ENCODE measurements around the gene ARAP3. TPM values are rescaled to one million over a fixed set of nuclear protein-coding genes. Genes with fewer than 3 reads are reported as not detected.

ARAP3 gene
- total RNA-seq, 1 experiment from 2014 or later = 27.6 TPM

- Histone ChIP-seq H3K9ac (ENCODE audit: extremely low read depth, insufficient read length, low read length) (no peak overlapping the region), H2BK20ac (ENCODE audit: low read depth, low read length, poor library complexity, severe bottlenecking) (no peak overlapping the region), H4K20me1 (ENCODE audit: control insufficient read depth, insufficient read depth, insufficient read length) (no peaks in the 10 kb centered on the region), H3K56ac (ENCODE audit: insufficient read length, low read depth, low read length) (no peak overlapping the region), H2AFZ (ENCODE audit: low read length) (no peak overlapping the region), H3K27me3 (ENCODE audit: insufficient read depth, low read length) (no peaks in the 10 kb centered on the region), H2BK5ac (ENCODE audit: insufficient read length, low read length) (no peak overlapping the region), H3K23me2 (ENCODE audit: insufficient read length, low read depth, low read length, poor library complexity, severe bottlenecking) (peaks cover 14% of the 10 kb centered on the region), H3K23ac (ENCODE audit: insufficient read length, low read depth, low read length) (no peak overlapping the region), H3K18ac (ENCODE audit: insufficient read length, low read depth, low read length) (no peak overlapping the region), H2AK5ac (ENCODE audit: insufficient read length, low read length) (no peak overlapping the region), H3K9me3 (ENCODE audit: control insufficient read depth, low read depth, low read length) (no peaks in the 10 kb centered on the region), H4K8ac (replicated peaks; ENCODE audit: insufficient read length, low read depth, low read length) (no peak overlapping the region), H4K91ac (ENCODE audit: insufficient read length, low read depth, low read length) (no peak overlapping the region), H3K14ac (ENCODE audit: insufficient read depth, low read length) (no peak overlapping the region), H3K4ac (ENCODE audit: low read depth, low read length) (no peak overlapping the region), H3K79me1 (ENCODE audit: insufficient read depth, low read depth, low read length, poor library complexity, severe bottlenecking) (no peaks in the 10 kb centered on the region), H3K27ac (ENCODE audit: insufficient read length, low read depth, low read length) (no peak overlapping the region), H3T11ph (ENCODE audit: low read length) (no peak overlapping the region), H3K4me1 (ENCODE audit: insufficient read depth, low read length) (peaks cover 3% of the 10 kb centered on the region; the same call in 1 of the 2 replicates), H4K5ac (ENCODE audit: insufficient read length, low read depth, low read length) (no peak overlapping the region), H2BK12ac (ENCODE audit: insufficient read length, low read depth, low read length) (no peak overlapping the region), H3K79me2 (ENCODE audit: insufficient read depth, low read length) (peaks cover 6% of the 10 kb centered on the region; the same call in 1 of the 2 replicates), H2BK15ac (ENCODE audit: low read depth, low read length) (no peak overlapping the region), H3K4me2 (ENCODE audit: insufficient read depth, insufficient read length, low read length) (no peak overlapping the region), H2BK120ac (ENCODE audit: low read depth, low read length, poor library complexity, severe bottlenecking) (no peak overlapping the region)
- H3K36me3 Mint-ChIP-seq (ENCODE audit: insufficient read depth in 1 of 3, low read depth in 3 of 3) = peaks cover 17 to 26% (median 25%) of the 10 kb centered on the region in 3 experiments; a peak in 6 of 7 replicates
- no peaks in the 10 kb centered on the region; a peak in 1 of 5 replicates for H3K9me3 Mint-ChIP-seq
- TF ChIP-seq CTCF (conservative IDR thresholded peaks at IDR 0.05) = no peak
- no peak for DNase-seq
- H3K27me3 Mint-ChIP-seq (ENCODE audit: low read depth) = peaks cover 2% of the 10 kb centered on the region
- no peak overlapping the region; a peak in 1 of 5 replicates for H3K4me3 Mint-ChIP-seq
- WGBS (ENCODE audit: extremely low coverage, insufficient read length, low lambda C conversion rate) = no CpG with 5 or more reads among the region's 9 CpGs
- peaks cover 13 to 19% of the 10 kb centered on the region in 2 experiments for H3K4me1 Mint-ChIP-seq
- H3K27ac Mint-ChIP-seq = no peak overlapping the region
Measured at GRCh38 chr5:141640698-141641097, 41.3 kb downstream of the ARAP3 start.

All from H9 (cell line).